SKM-1 treated with dmso at 0.1 percent for 144 hours (cell line): Measurements from ENCODE around the gene EVC.
A peak's percentile ranks its signal among the peaks of the same experiment; 100 is the strongest.

Experiments
- DNase-seq: peaks from one replicate; lab custom pipeline; 2025; ENCODE audit not compliant: unreplicated experiment; lab: John Stamatoyannopoulos, UW

Gene EVC

GRCh38 chr4:5710961-5711478, at the start of gene EVC:
EVC (plus strand) TSS chr4:5711201; CDS start chr4:5711381, 180 bp downstream.
- peak; percentile 46 for DNase-seq

DNA sequence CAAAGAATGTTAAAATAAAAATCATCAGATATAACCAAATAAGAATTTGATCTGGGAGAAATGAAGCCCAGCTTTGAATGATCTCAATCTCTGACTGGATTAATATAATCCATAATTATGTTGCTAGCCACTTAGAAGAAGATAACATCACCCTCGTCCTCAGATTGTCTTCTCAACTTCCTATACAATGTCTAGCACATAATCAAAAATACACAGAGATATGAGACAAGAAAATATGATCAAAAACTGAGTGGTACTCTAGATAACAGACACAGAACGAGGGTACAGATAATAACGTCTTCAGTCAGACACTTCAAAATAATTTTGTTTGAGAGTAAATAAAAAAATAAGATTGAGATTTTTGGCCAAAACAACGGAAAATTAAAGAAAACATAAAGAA, 49.8 kb upstream of the EVC start:
- DNase-seq = no peak

GRCh38 chr4:5662555-5662954, 48.4 kb upstream of the EVC start:
- no peak for DNase-seq

DNA sequence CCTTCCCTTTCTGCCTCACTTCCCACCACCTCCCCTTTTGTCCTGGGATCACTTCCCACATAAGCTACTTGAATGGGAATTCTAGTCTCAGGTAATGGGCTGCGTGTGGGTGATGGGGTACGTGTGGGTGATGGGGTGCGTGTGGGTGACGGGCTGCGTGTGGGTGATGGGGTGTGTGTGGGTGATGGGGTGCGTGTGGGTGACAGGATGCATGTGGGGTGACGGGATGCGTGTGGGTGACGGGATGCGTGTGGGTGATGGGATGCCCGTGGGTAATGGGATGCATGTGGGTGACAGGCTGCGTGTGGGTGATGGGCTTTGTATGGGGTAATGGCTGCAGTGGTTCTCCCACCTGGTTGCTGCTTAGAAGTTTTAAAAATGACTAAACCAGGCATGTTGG, 46.2 kb upstream of the EVC start:
- no peak for DNase-seq

- no peak for DNase-seq
These were observed 44.3 kb upstream of the EVC start for GRCh38 chr4:5666741-5667140.

DNA sequence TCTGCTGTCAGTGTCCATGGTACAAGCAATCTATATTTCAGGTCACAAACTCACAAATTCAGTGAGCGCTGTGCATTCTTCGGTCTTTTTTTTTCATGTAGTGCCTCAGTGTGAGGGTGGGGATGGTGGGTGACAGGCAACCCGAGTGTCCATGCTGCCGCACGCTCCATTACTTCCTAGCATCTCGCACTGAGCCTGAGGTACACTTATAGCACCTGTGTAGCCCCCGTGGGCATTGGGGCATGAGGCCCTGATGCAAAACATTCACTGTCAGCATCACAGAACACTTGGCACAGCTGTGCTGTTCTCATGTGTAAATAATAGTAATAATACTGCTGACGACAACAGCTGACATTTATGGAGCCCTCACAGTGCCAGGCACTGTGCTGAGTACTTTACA, 34.2 kb upstream of the EVC start:
- no peak for DNase-seq

DNA sequence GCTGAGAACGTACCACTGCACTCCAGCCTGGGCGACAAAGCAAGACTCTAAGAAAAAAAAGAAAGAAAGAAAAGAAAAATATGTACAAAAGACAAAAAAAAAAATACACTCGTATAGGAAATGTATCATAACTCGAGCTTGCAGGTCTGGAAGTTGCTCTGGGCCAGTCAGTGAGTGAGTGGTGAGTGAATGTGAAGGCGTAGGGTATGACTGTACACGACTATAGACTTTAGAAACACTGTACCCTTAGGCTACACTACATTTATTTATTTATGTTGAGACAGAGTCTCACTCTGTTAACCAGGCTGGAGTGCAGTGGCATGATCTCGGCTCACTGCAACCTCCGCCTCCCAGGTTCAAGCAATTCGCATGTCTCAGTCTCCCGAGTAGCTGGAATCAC, 32.0 kb upstream of the EVC start:
- DNase-seq = no peak

GRCh38 chr4:5683566-5683965, 27.4 kb upstream of the EVC start:
- DNase-seq = no peak

DNA sequence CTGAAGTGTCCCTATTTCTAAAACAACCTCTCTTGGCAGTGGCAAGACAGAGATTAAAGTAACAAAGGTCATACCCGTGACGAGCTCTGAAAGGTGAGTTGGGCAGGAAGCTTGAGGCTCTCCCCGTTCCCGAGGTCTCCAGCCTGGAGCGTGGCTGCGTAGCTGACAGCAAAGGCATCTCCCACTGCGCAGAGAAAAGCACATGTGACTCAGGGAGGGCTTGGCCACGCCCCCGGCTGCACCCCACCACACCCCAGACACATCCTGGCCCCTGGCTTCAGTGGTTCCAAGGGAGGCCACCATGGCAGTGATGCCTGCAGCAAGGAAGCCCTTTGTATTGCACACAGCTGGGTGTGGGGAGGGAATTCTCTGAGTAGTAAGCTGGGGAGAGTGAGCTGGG, 25.7 kb upstream of the EVC start:
- no peak for DNase-seq

DNA sequence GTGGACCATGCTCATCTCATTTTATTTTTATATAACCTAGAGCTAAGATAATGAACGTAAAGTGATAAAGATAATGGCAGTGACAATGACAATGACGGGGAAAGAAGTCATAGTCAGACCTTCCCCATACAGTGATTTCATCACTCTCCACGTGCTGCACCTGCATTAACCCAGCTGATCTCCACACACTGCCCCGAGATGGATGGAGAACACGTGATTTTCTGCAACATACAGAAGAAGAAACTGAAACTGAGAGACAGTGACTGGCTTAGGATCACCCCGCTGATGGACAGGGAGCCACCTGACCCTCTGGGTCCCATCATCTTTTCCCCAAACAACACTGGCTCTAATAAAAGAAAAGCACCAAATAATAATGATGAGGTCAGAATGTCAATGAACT, 24.7 kb upstream of the EVC start:
- no peak for DNase-seq

DNA sequence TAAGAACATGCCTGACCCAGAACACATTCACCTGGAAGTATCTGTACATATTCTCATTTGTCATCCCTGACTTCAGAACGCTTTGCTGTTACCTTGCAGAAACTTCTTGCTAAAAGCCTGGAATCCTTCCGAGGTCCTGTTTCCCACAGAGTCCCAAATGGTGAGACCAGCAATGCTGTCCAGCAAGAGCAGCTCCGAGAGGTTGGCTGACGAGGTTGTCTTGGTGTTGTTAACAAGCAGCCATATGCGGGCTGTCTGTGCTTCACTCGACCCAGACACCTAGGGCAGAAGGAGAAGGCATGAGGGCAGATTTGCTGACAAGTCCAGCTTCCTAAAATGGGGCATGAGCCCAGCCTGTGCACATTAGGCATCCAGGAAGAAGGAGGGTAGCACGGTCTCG, 21.9 kb upstream of the EVC start:
- no peak for DNase-seq

GRCh38 chr4:5691491-5692132, 19.4 kb upstream of the EVC start:
- no peak for DNase-seq

- no peak for DNase-seq
These were observed 17.1 kb upstream of the EVC start for GRCh38 chr4:5693871-5694270.

GRCh38 chr4:5696341-5696740, 14.7 kb upstream of the EVC start:
- DNase-seq = no peak

GRCh38 chr4:5700459-5700858, 10.5 kb upstream of the EVC start:
- DNase-seq = no peak

GRCh38 chr4:5701971-5702370, 9.0 kb upstream of the EVC start:
- no peak for DNase-seq

DNA sequence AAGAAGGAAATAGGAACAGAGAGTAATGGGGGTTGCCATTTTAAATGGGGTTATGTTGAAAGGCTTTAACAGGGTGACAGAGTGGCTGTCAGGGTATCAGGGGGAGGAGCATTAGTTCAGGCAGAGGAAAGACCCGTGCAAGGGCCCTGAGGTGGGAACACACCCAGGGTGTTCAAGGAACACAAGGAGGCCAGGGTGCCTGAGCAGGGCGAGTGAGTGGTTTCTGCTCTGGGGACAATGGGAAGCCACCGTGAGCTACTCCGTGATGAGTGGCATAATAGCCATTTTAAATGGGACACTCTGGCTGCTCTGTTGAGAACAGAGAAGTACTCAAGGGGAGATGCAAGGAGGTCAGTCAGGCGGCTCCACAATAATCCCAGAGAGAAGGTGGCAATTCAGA, 7.2 kb upstream of the EVC start:
- no peak for DNase-seq

- no peak for DNase-seq
These were observed 6.7 kb upstream of the EVC start for GRCh38 chr4:5704276-5704675.

- no peak for DNase-seq
These were observed 5.2 kb upstream of the EVC start for GRCh38 chr4:5705647-5706320.

DNA sequence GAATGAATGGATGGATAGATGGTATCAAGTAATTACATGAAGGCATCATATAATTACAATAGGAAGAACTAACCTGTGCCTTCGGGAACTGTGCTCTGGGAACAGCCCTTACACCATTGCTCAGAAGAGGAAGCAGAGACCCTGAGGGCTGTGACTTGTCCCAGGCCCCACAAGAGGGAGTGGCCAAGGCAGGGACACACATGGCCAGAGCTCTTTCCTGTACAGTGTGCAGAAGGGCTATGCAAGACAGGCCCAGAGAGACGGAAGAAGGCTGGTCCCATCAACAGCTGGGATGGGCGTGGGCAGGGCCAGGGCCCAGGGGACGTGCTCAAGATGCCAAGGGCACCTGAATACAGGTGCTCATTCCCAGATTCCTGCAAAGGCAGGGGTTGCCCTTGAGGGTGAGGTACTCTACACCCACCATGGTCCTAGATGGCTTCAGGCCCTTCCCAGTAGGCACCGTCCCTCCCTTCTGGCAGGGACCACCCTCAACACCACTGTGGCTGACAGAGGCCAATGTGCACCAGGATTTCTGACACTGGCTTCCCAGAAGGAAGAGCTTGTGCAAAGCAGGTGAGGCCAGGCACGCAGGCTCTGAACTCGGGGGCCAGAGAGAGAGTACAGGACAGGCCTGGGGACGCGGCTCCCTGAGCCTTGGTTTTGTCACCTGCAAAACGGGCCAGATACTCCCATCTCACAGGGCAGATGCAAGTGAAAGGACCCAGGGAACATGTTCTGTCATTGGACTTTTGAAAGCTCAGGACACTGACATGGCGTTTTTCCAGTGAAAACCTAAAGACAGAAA, 4.3 kb upstream of the EVC start:
- DNase-seq = no peak

DNA sequence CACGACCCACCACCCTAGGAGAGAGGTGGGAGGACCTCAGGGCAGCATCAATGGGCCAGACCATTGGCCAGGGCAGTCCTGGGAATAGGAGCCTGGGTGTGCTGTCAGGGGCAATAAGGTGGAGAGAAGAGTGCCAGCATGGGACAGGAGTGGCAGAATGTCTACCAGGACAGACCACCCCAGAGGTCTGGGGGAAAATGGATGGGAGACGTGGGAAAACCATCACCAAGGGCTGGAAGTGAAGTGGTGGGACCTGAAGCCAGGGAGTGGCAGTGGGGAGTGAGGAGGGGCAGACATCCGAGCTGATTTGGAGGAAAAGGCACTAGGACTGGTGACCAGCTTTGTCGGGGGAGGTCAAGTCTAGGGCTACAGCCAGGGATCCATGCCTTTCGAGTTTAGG, 3.6 kb upstream of the EVC start:
- no peak for DNase-seq
